HG02588 (cell line): ENCODE results near the gene AHCYL1.
"Not testable (repeated sequence)": the region's sequence is repeated elsewhere in the genome, so short reads cannot be mapped to it uniquely, and the experiment has no call there.

Source experiments
- ATAC-seq: cut with Tn5 transposase; IDR thresholded peaks from one replicate; pipeline ENCODE4 v1.9.1; 2021; ENCODE audit warnings: mild to moderate bottlenecking, moderate library complexity; ENCODE audit not compliant: unreplicated experiment

AHCYL1 gene

GRCh38 chr1:109996476-109996875, 11.9 kb downstream of the AHCYL1 start:
- ATAC-seq, result no peak

DNA sequence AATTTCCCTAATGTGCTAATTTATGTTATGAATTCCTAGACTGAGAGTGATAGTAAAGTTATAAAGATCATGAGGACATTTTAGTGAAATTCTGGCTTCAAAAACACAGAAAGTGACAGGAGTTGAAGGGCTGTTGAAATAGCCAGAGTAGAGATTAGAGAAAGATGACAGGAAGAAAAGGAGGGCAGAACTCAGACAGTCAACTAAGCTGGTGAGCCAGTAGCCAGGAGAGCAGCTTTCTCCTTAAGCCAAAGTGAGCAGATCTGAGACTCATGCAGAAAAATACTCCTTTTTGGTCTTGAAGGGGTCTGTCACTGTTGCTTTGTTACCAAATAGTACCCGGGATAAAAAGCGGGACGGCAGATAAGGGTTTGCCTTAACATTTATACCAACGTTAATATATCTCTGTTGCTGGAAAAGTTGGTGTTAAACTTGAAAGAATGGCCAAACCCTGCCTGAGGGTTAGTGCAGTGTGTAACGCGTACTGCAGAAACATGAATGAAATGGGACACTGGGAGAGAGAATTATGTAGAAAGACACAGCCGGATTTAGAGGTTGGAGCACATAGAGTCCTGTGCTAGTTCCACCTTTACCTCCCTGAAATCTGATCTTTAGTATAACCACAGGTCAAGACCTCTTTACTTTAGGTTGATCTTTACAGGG, 12.8 kb downstream of the AHCYL1 start:
- ATAC-seq, result no peak

GRCh38 chr1:109997867-109998229, 13.3 kb downstream of the AHCYL1 start:
- ATAC-seq, result no peak

DNA sequence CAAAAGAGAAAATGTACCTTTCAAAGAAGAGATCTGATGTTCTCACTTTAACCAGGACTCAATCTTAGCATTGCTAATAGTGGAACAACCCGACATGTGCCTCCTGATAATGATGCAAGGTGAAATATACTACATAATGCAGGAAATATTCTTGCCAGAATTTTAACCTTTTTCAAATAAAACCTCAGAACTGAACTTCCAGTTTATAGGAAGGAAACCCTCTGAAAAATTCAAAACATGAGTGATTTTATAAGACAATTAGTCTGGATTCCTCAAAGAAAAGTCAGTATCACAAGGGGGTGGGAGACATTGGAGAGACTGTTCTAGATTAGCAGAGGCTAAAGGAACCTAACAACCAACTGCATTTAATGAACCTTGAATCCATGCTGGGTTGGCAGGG, 18.1 kb downstream of the AHCYL1 start:
- no peak for ATAC-seq

GRCh38 chr1:110003747-110004428, 19.3 kb downstream of the AHCYL1 start:
- ATAC-seq, result peak; percentile 45

GRCh38 chr1:110004583-110004982, 20.0 kb downstream of the AHCYL1 start:
- no peak for ATAC-seq

- ATAC-seq, result no peak
These were observed 21.4 kb downstream of the AHCYL1 start for GRCh38 chr1:110005971-110006370.

GRCh38 chr1:110006516-110006915, 22.0 kb downstream of the AHCYL1 start:
- no peak for ATAC-seq

GRCh38 chr1:110007046-110007830, 22.7 kb downstream of the AHCYL1 start:
- ATAC-seq, result no peak

- ATAC-seq, result no peak
These were observed 24.5 kb downstream of the AHCYL1 start for GRCh38 chr1:110008971-110009565.

DNA sequence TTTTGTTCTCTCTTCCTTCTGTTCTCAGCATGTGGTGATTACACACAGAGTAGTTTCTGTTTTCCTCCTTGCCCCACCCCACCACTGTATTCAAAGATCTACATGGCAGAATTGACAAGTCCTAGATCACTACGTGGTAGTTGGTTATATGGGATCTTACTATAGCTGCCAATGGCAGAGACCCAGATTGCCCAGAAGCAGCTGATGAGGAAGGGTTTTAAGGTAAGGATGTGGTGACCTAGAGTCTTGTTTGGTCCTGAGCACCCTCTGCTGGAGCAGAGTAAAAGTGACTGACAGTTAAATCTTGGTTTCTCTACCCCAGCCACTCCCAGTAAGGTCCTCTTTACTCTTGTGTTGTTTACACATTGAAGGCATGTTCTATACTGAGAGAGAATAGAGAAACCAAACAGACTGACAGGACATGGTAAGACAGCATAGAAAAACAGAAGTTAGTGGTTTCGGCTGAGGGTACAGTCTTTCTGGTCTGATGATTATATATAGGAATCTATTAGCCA, 27.0 kb downstream of the AHCYL1 start:
- peak; percentile 97 for ATAC-seq

DNA sequence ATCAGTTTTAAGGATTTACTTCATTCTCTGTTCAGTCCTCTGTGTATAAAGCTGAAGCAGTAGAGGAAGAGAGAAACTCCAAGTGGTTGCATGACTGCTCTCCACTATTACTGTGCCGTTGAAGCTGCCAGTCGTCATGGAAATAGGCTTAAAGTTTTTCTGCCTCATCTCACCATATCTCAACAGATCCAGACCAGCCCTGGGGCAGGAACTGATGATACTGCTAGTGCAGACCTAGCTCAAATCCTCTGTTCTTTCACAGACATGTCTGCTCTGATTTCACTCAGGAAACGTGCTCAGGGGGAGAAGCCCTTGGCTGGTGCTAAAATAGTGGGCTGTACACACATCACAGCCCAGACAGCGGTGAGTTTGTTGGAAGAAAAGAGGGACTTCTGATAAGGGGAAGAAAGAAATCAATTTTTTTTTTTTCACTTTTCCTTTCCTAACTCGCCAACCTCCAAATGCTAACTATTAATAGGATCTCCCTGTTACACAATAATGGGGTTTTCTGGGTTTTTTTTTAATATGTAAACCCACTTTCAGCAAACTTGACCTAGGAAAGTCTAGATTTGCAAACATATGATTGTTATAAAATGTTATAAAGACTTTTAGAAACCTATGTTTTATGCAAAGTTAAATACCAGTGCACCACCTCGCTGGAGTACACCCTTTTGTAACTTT, 27.7 kb downstream of the AHCYL1 start:
- ATAC-seq, result peak; percentile 49

GRCh38 chr1:110017792-110018191, 33.2 kb downstream of the AHCYL1 start:
- no peak for ATAC-seq

- ATAC-seq, result no peak
These were observed 33.8 kb downstream of the AHCYL1 start for GRCh38 chr1:110018396-110018795.

- ATAC-seq, result no peak
These were observed 35.2 kb downstream of the AHCYL1 start for GRCh38 chr1:110019770-110020169.

GRCh38 chr1:110021285-110021684, 36.7 kb downstream of the AHCYL1 start:
- ATAC-seq, result no peak

GRCh38 chr1:110024613-110025012, 40.0 kb downstream of the AHCYL1 start:
- no peak for ATAC-seq

GRCh38 chr1:110030687-110031086, 46.1 kb downstream of the AHCYL1 start:
- ATAC-seq, result not testable (repeated sequence)

- ATAC-seq, result no peak
These were observed 47.8 kb downstream of the AHCYL1 start for GRCh38 chr1:110032327-110032726.

- no peak for ATAC-seq
These were observed 48.9 kb downstream of the AHCYL1 start for GRCh38 chr1:110033421-110033820.

DNA sequence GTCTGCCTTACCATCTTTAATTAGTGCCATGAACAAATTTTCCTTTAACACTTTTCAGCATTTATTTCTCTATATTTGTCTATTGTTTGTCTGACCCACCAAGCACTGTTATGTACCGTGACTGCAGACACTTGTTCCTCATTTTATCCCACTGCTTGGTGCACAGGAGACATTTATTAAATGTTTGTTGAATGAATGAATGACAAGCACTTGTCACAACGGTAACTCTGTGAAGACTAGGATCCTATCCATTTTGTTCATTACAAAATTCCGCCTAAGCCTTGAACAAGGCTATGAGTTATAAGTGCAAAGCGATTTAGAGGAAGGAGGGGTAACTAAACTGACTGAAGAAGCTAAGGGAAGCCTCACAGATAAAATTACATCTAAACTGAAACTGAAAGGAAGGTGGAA, 49.5 kb downstream of the AHCYL1 start:
- ATAC-seq, result no peak
